Transverse colon (tissue), 4 donors: ENCODE data around the gene KLHDC7B. TPM values are rescaled to one million over a fixed set of nuclear protein-coding genes. Genes with fewer than 3 reads are reported as not detected.

Experiments used
- DNase-seq: peaks from one replicate; pipeline ENCODE4 v3.0.0-alpha.2; 2019
- H3K27ac ChIP-seq, 4 donors: fragments of 200-600 bp; sonication (generic); 2 replicates each; pipeline ENCODE4 v1.5.1; 2016 to 2018; ENCODE audit warnings: inconsistent platforms in 4 of 4
- H3K27me3 ChIP-seq: fragments of 200-600 bp; sonication (generic); 2 replicates; pipeline ENCODE4 v1.5.1; 2017; ENCODE audit warnings: inconsistent platforms
- H3K36me3 ChIP-seq, 4 donors: fragments of 200-600 bp; sonication (generic); 2 replicates each; pipeline ENCODE4 v1.5.1; 2017 to 2019; ENCODE audit warnings: inconsistent platforms in 4 of 4
- H3K4me1 ChIP-seq, 4 donors: fragments of 200-600 bp; sonication (generic); 2 replicates each; pipeline ENCODE4 v1.5.1; 2017 to 2020; ENCODE audit warnings: inconsistent platforms in 4 of 4
- H3K4me3 ChIP-seq, 4 donors: fragments of 200-600 bp; sonication (generic); 1 replicate in 1 of 4; 2 replicates in 3 of 4; pipeline versions ENCODE4 v1.5.1 to v1.6.1; 2017 to 2019; ENCODE audit warnings: inconsistent platforms in 4 of 4
- H3K9me3 ChIP-seq, 2 donors: fragments of 200-600 bp; sonication (generic); 2 replicates each; pipeline ENCODE4 v1.5.1; 2017 to 2019; ENCODE audit warnings: inconsistent platforms in 2 of 2
- EP300 ChIP-seq: sonication (generic); formaldehyde crosslinking; IDR thresholded peaks from one replicate; pipeline ENCODE4 v1.6.1; 2017; ENCODE audit warnings: antibody characterized with exemption, low read depth
- POLR2A ChIP-seq: fragments of 450-650 bp; IDR thresholded peaks from one replicate; pipeline ENCODE4 v1.6.1; 2016; ENCODE audit warnings: antibody characterized with exemption, mild to moderate bottlenecking, moderate library complexity
- POLR2AphosphoS5 ChIP-seq, 3 donors: sonication (generic); formaldehyde crosslinking; IDR thresholded peaks; one replicate each; pipeline ENCODE4 v1.6.1; 2016; ENCODE audit warnings: antibody characterized with exemption in 3 of 3
- WGBS, 2 donors: methylation state at CpG; one replicate each; pipeline ENCODE4 v1.1.5; 2018; ENCODE audit warnings: low coverage in 1 of 2; 5-methylcytosine and 5-hydroxymethylcytosine counted together
- in situ Hi-C, 4 donors: fragments of 200-750 bp; cut with MboI; loops; one replicate each; pipeline versions ENCODE4 v1.15.0 to v1.15.1; 2017; ENCODE audit warnings: low sequenced_read_pairs in 3 of 4, low pct_ligation_motif_present in 1 of 4, low pct_unique_long_range_greater_than_20kb in 1 of 4
- intact Hi-C: fragments of 100-400 bp; cut with DNase I; formaldehyde crosslinking; loops from one replicate; pipeline ENCODE4 v1.15.1; 2023; ENCODE audit warnings: low total_unique reads
- total RNA-seq, 4 donors: library from RNA; depleted of rRNA; stranded (reverse); fragments of >200 nt; gene quantifications; one replicate each; pipeline ENCODE4 v1.1.0, GENCODE V29; 2016
- TF ChIP-seq, protein P1 (sequence below), 5 experiments: fragments of 200-600 bp in 3 of 5; fragments of 450-650 bp in 2 of 5; sonication (generic) in 3 of 5; IDR thresholded peaks; 1 replicate in 2 of 5; 2 replicates in 3 of 5; pipeline ENCODE4 v1.5.1; 2016 to 2017; ENCODE audit warnings: antibody characterized with exemption in 5 of 5, inconsistent platforms in 3 of 5, mild to moderate bottlenecking in 2 of 5, moderate library complexity in 1 of 5

Gene KLHDC7B
- total RNA-seq, 4 donors from 2014 or later = 0.14 to 1.5 (median 0.32) TPM; not detected in 1

DNA sequence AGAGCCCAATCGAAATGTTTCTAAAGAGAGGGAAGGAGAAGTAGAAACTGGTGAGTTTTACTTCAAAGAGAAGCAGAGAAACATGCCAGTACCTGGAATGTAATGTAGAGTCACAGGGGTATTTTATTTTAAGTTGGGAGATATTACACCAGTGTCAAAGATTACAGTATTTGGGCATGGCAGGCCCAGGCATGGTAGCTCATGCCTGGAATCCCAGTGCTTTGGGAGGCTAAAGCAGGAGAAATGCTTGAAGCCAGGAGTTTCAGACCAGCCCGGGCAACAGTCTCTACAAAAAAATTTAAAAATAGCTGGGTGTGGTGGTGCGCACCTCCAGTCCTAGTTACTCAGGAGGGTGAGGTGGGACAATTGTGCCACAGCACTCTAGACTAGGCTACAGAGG lies 14.3 kb downstream of the KLHDC7B start:
- no peak for DNase-seq
- Histone ChIP-seq H3K4me1 (peaks cover 0 to 19% (median 12%) of the 10 kb centered on the region in 4 donors), H3K9me3 (no peaks in the 10 kb centered on the region), H3K36me3 (no peaks in the 10 kb centered on the region), H3K27ac (no peak overlapping the region), H3K27me3 (peaks cover 4% of the 10 kb centered on the region), H3K4me3 (no peak overlapping the region)
- 76 to 89% methylated on average over 3 of the region's 3 CpGs for WGBS, 2 donors
- in situ Hi-C loops = no loop called here
- intact Hi-C loops = no loop called here
- TF ChIP-seq, protein P1, sequence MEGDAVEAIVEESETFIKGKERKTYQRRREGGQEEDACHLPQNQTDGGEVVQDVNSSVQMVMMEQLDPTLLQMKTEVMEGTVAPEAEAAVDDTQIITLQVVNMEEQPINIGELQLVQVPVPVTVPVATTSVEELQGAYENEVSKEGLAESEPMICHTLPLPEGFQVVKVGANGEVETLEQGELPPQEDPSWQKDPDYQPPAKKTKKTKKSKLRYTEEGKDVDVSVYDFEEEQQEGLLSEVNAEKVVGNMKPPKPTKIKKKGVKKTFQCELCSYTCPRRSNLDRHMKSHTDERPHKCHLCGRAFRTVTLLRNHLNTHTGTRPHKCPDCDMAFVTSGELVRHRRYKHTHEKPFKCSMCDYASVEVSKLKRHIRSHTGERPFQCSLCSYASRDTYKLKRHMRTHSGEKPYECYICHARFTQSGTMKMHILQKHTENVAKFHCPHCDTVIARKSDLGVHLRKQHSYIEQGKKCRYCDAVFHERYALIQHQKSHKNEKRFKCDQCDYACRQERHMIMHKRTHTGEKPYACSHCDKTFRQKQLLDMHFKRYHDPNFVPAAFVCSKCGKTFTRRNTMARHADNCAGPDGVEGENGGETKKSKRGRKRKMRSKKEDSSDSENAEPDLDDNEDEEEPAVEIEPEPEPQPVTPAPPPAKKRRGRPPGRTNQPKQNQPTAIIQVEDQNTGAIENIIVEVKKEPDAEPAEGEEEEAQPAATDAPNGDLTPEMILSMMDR (IDR thresholded peaks at IDR 0.05) = no peak
- TF ChIP-seq EP300 (no peak), POLR2AphosphoS5 (IDR thresholded peaks at IDR 0.05) (no peak), POLR2A (no peak)

DNA sequence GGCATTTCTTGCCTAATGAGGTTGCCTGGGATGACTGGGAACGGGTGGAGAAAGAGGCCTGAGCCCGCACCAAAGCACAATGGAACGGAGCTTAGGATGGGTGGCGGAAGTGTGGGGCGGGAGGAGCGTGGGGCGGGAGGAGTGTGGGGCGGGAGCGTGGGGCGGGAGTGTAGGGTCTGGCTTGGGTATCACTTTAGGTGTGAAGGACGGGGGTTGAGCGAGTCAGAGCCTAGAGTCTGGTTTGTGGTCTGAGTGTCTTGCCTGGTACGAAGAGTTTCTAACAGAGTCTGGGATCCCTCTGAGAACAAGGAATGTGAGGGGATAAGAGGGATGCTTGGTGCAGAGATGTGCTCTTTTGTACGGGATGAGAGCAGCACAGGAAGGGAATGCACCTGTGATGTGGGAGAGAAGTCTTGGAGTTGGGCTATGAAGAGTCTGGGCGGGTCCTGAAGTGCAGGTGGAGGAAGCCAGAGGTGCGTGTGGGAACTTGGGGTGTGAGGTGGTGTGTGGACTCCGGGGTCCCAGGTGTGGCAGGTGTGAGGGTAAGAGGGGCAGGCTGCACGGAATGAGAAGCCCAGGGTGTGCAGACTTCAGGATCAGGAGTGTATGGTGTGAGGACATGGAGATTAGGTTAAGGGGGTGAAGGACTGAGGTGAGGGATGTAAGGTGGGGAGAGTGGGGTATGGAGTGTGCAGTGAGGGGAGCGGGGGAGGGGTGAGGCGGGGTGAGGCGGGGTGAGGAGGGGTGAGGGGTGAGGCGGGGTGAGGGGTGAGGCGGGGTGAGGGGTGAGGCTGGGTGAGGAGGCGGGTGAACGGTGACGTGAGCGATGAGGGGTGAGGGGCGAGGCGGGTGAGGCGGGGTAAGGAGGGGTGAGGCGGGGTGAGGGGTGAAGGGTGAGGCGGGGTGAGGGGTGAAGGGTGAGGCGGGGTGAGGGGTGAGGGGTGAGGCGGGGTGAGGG lies 16.0 kb downstream of the KLHDC7B start:
- in situ Hi-C loops = no loop called here
- 77 to 93% methylated on average over 6 to 21 of the region's 34 CpGs for WGBS, 2 donors
- Histone ChIP-seq H3K4me3 (no peak overlapping the region), H3K36me3 (no peaks in the 10 kb centered on the region), H3K4me1 (peaks cover 0 to 22% (median 12%) of the 10 kb centered on the region in 4 donors), H3K27me3 (peaks cover 4% of the 10 kb centered on the region), H3K9me3 (no peaks in the 10 kb centered on the region), H3K27ac (no peak overlapping the region)
- DNase-seq = no peak
- TF ChIP-seq POLR2A = no peak
- TF ChIP-seq POLR2AphosphoS5 (IDR thresholded peaks at IDR 0.05) = no peak
- no peak for TF ChIP-seq EP300
- TF ChIP-seq, protein P1 (IDR thresholded peaks at IDR 0.05) = no peak
- intact Hi-C loops = no loop called here

DNA sequence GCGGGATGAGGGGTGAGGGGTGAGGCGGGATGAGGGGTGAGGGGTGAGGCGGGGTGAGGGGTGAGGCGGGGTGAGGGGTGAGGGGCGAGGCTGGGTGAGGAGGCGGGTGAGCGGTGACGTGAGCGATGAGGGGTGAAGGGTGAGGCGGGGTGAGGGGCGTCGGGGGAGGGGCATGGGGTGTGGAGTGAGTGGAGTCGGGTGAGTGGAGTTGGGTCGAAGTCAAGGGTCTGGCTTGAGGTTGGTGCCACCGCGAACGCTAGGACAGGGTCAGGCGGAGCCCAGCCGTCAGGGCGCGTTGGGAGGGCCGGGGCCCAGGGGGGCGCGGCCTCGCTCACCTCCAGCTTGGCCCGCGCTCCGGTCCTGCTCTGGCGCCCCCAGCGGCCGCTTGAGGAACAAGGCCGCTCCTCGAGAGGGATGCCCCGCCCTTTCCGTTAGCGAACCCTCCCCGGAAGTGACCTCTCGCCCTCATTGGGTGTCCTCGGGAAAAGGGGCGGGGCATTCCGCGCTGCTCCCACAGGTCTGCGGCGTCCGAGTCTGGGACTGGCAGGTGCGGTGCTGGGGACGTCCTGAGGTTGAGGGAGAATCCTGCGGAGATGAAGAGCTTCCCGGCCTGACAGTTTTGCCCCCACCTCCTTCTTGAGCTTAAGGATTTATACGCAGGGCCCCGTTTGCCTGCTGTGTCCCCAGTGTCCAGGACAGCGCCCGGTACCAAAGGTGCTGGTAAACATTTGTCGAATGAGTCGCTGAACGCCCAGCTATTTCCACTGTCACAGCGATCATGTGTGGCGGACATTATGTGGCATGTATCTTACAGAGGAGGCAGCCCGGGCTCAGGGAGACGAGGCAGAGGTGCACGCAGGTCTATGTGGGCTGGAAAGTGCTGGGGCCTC lies 17.1 kb downstream of the KLHDC7B start, which contains the start of gene SYCE3:
Gene SYCE3 (minus strand): TSS at position 397 of the 890 bp plus-strand sequence. CDS start 6,514 bp downstream, outside the sequence.
- intact Hi-C loops = no loop called here
- TF ChIP-seq POLR2AphosphoS5 (IDR thresholded peaks at IDR 0.05) (peak; percentile 95 to 99 (median 98)), POLR2A (peak; percentile 98), EP300 (no peak)
- TF ChIP-seq, protein P1 (IDR thresholded peaks at IDR 0.05) = peak; percentile 92 to 99 (median 97)
- Histone ChIP-seq H3K4me3 (peak within 1 kb of the TSS; percentile 49 to 68 (median 57)), H3K36me3 (no peaks in the 10 kb centered on the region), H3K4me1 (peaks cover 0 to 22% (median 12%) of the 10 kb centered on the region in 4 donors), H3K27me3 (peaks cover 4% of the 10 kb centered on the region), H3K27ac (peak within 1 kb of the TSS; percentile 83 to 91 (median 86)), H3K9me3 (no peaks in the 10 kb centered on the region)
- in situ Hi-C loops = no loop called here
- peak; percentile 99 for DNase-seq
- WGBS, 2 donors = 5% methylated on average over 55 of the region's 61 CpGs; no CpG with 5 or more reads in 1 of the 2 donors
